ENCODE results near the gene PAX7. TPM values are rescaled to one million over a fixed set of nuclear protein-coding genes. Genes with fewer than 3 reads are reported as not detected.

PAX7 gene
- total and polyA plus RNA-seq, 2 of the 4 experiments (the other 2 are of a cell fraction), result not detected

- Histone ChIP-seq H2BK5ac (ENCODE audit: low read depth, low read length, poor library complexity, severe bottlenecking) (no peak overlapping the region), H3K56ac (ENCODE audit: extremely low read depth, insufficient read depth, low read length) (no peak overlapping the region), H4K5ac (ENCODE audit: low read depth, low read length) (no peak overlapping the region), H2BK20ac (ENCODE audit: low read depth, low read length) (no peak overlapping the region), H3K14ac (replicated peaks; ENCODE audit: low read depth, low read length) (no peak overlapping the region), H3K18ac (ENCODE audit: low read depth, low read length) (no peak overlapping the region), H3K4me3 (ENCODE audit: insufficient read depth, low read depth, low read length) (no peak overlapping the region), H3K9me1 (ENCODE audit: insufficient read depth, low read length) (no peaks in the 10 kb centered on the region), H3K4me2 (ENCODE audit: low read depth, low read length) (no peak overlapping the region), H4K8ac (ENCODE audit: low read depth in 2 of 2, low read length in 2 of 2) (no peak overlapping the region), H3K36me3 (ENCODE audit: control insufficient read depth, insufficient read depth, low read length) (no peaks in the 10 kb centered on the region), H3K23ac (ENCODE audit: low read depth, low read length) (no peak overlapping the region), H4K91ac (ENCODE audit: insufficient read depth, low read depth, low read length) (no peak overlapping the region), H2AFZ (replicated peaks; ENCODE audit: low read length, poor library complexity) (no peak overlapping the region), H3K27me3 (ENCODE audit: control insufficient read depth, insufficient read depth, low read length) (peaks cover 8% of the 10 kb centered on the region), H2BK15ac (ENCODE audit: low read depth, low read length) (no peak overlapping the region), H2AK9ac (replicated peaks; ENCODE audit: low read depth, low read length, poor library complexity) (no peak overlapping the region), H3K27ac (ENCODE audit: insufficient read depth, low read length) (no peak overlapping the region), H3K9me3 (ENCODE audit: control insufficient read depth, insufficient read depth, low read length) (no peaks in the 10 kb centered on the region), H3K9ac (ENCODE audit: low read depth, low read length) (no peak overlapping the region), H2BK120ac (ENCODE audit: low read depth, low read length) (no peak overlapping the region), H3K79me1 (ENCODE audit: low read depth in 1 of 2, low read length in 2 of 2) (no peaks in the 10 kb centered on the region), H3K4ac (ENCODE audit: low read depth, low read length) (no peak overlapping the region), H4K20me1 (ENCODE audit: insufficient read depth, low read length) (no peaks in the 10 kb centered on the region), H2AK5ac (ENCODE audit: low read depth, low read length) (no peak overlapping the region), H3K4me1 (ENCODE audit: control insufficient read depth, insufficient read depth, low read length) (no peaks in the 10 kb centered on the region)
- no peak for TF ChIP-seq CHD1 (IDR thresholded peaks at IDR 0.05; ENCODE audit: low read depth, low read length)
- TF ChIP-seq NFE2L2 (IDR thresholded peaks at IDR 0.05; ENCODE audit: low read depth, low read length), result no peak
- no peak for TF ChIP-seq USF2 (IDR thresholded peaks at IDR 0.05; ENCODE audit: low read depth, low read length)
- TF ChIP-seq BHLHE40 (IDR thresholded peaks at IDR 0.05; ENCODE audit: low read depth, low read length), result no peak
- no peak for TF ChIP-seq RAD21 (IDR thresholded peaks at IDR 0.05; ENCODE audit: low read length)
- TF ChIP-seq POLR2A (IDR thresholded peaks at IDR 0.05; ENCODE audit: low read depth, low read length), result no peak
- no peak for TF ChIP-seq ELK1 (IDR thresholded peaks at IDR 0.05; ENCODE audit: borderline replicate concordance, low read depth, low read length)
- TF ChIP-seq SMC3 (IDR thresholded peaks at IDR 0.05; ENCODE audit: low read depth, low read length), result no peak
- no peak for TF ChIP-seq CEBPB (IDR thresholded peaks at IDR 0.05; ENCODE audit: low read depth, low read length)
- TF ChIP-seq MXI1 (IDR thresholded peaks at IDR 0.05; ENCODE audit: borderline replicate concordance, low read depth, low read length), result no peak
- TF ChIP-seq CTCF (conservative IDR thresholded peaks at IDR 0.05; ENCODE audit: low read depth, low read length), result no peak
- TF ChIP-seq RCOR1 (IDR thresholded peaks at IDR 0.05; ENCODE audit: insufficient replicate concordance, low read length), result no peak
- no peak for TF ChIP-seq RFX5 (IDR thresholded peaks at IDR 0.05; ENCODE audit: low read depth, low read length)
- TF ChIP-seq MAFK (IDR thresholded peaks at IDR 0.05; ENCODE audit: low read depth, low read length), result no peak
- no peak for TF ChIP-seq MAZ (IDR thresholded peaks at IDR 0.05; ENCODE audit: borderline replicate concordance, low read depth, low read length)
- TF ChIP-seq FOS (IDR thresholded peaks at IDR 0.05; ENCODE audit: low read depth, low read length), result no peak
- ChIA-PET POLR2A (ENCODE audit: unreplicated experiment) (no interaction called here), CTCF (no interaction called here)
- no TSS peak for BruUV-seq (replicated peaks)
- DNase-seq (no peak), ATAC-seq (ENCODE audit: low read depth) (no peak)
- dilution Hi-C loops (cut with HindIII; ENCODE audit: low sequenced_read_pairs, unreplicated experiment), result no loop called here
- in situ Hi-C loops (cut with MboI; ENCODE audit: low sequenced_read_pairs), result no loop called here
- intact Hi-C loops (cut with micrococcal nuclease), result no loop called here
- WGBS, 2 experiments (ENCODE audit: extremely low coverage in 2 of 2, insufficient read length in 1 of 2), result 33% methylated on average over 1 of the region's 2 CpGs; no CpG with 5 or more reads in 1 of the 2 experiments
Observed at GRCh38 chr1:18766328-18766727, 135.7 kb downstream of the PAX7 start.

Measured in IMR-90 (cell line).